Karpas-422 (cell line): Measurements from ENCODE around the gene EPHA3. TPM values are rescaled to one million over a fixed set of nuclear protein-coding genes. Genes with fewer than 3 reads are reported as not detected.

Experiments used
- DNase-seq: peaks from one replicate; pipeline ENCODE4 v3.0.0-alpha.2; 2015
- H2AFZ ChIP-seq: fragments of 200-600 bp; sonication (generic); 2 replicates; pipeline ENCODE4 v1.6.1; 2014; ENCODE audit warnings: antibody characterized with exemption, low read length, mixed read lengths
- H3K27ac ChIP-seq: fragments of 200-600 bp; sonication (generic); 2 replicates; pipeline ENCODE4 v1.5.1; 2014; ENCODE audit warnings: mild to moderate bottlenecking, low read length, moderate library complexity
- H3K27me3 ChIP-seq: fragments of 200-600 bp; sonication (generic); 2 replicates; pipeline ENCODE4 v1.6.1; 2014; ENCODE audit warnings: low read length, mixed read lengths
- H3K36me3 ChIP-seq: fragments of 200-600 bp; sonication (generic); 2 replicates; pipeline ENCODE4 v1.6.1; 2014; ENCODE audit warnings: low read length, mixed read lengths; ENCODE audit not compliant: insufficient read depth
- H3K4me1 ChIP-seq: fragments of 200-600 bp; sonication (generic); 2 replicates; pipeline ENCODE4 v1.6.1; 2014; ENCODE audit warnings: mild to moderate bottlenecking, low read length, mixed read lengths
- H3K4me2 ChIP-seq: fragments of 200-600 bp; sonication (generic); 2 replicates; pipeline ENCODE4 v1.6.1; 2014; ENCODE audit warnings: low read length, low read depth, mild to moderate bottlenecking; ENCODE audit not compliant: poor library complexity, severe bottlenecking
- H3K4me3 ChIP-seq: fragments of 200-600 bp; sonication (generic); 2 replicates; pipeline ENCODE4 v1.5.1; 2014; ENCODE audit warnings: mild to moderate bottlenecking, antibody characterized with exemption, low read length, mixed read lengths
- H3K79me2 ChIP-seq: fragments of 200-600 bp; sonication (generic); 2 replicates; pipeline ENCODE4 v1.6.1; 2014; ENCODE audit warnings: mild to moderate bottlenecking, low read length, mixed read lengths
- H3K9ac ChIP-seq: fragments of 200-600 bp; sonication (generic); 2 replicates; pipeline ENCODE4 v1.6.0; 2014; ENCODE audit warnings: low read length
- H3K9me2 ChIP-seq: fragments of 200-600 bp; sonication (generic), shearing (Covaris generic); replicated peaks from 2 replicates; pipeline ENCODE4 v1.6.0; 2014; ENCODE audit warnings: mild to moderate bottlenecking, low read length, moderate library complexity; ENCODE audit not compliant: insufficient read depth
- H3K9me3 ChIP-seq: fragments of 300-700, 200-600 bp; sonication (generic); 2 replicates; pipeline ENCODE4 v1.6.1; 2014; ENCODE audit warnings: low read length, mixed read lengths
- H4K20me1 ChIP-seq: fragments of 200-600 bp; sonication (generic); 2 replicates; pipeline ENCODE4 v1.6.1; 2014; ENCODE audit warnings: mild to moderate bottlenecking, antibody characterized with exemption, low read length, low read depth; ENCODE audit not compliant: insufficient read depth
- total RNA-seq: library from RNA; depleted of rRNA; stranded (reverse); fragments of >200 nt; shearing (Covaris generic); gene quantifications from 2 replicates; pipeline ENCODE4 v1.2.3, GENCODE V29; 2014; ENCODE audit warnings: low replicate concordance

The EPHA3 gene
- total RNA-seq, 1 experiment from 2014 or later = not detected

DNA sequence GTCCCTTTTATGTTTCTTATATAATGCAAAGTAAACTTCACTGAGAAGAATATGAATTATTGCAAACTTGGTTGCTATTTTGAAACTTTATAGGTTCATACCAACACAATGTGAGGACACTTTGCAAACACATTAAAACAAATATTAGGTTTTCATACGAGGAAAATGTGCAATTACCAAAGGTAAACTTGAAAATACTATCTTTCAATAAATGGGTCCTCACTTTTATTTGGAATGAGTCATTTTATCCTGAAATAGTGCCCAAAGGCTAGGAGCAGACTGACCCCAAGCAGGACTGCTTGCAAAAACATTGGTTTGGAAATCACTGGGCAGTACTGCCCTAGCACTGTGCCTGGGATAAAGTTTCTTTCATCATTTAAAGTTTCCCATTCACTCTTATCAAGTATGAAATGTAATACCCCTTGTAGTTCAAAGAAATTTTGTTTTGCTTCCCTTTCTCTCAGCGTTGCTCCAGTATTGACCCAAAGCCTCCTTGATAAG lies 396.5 kb downstream of the EPHA3 start:
- Histone ChIP-seq H2AFZ (no peak overlapping the region), H4K20me1 (no peaks in the 10 kb centered on the region), H3K4me1 (no peaks in the 10 kb centered on the region), H3K9ac (no peak overlapping the region), H3K36me3 (no peaks in the 10 kb centered on the region), H3K27me3 (no peaks in the 10 kb centered on the region), H3K9me3 (peaks cover 7% of the 10 kb centered on the region; the same call in 1 of the 2 replicates), H3K9me2 (no peaks in the 10 kb centered on the region), H3K79me2 (no peaks in the 10 kb centered on the region), H3K27ac (no peak overlapping the region), H3K4me2 (no peak overlapping the region), H3K4me3 (no peak overlapping the region)
- no peak for DNase-seq

DNA sequence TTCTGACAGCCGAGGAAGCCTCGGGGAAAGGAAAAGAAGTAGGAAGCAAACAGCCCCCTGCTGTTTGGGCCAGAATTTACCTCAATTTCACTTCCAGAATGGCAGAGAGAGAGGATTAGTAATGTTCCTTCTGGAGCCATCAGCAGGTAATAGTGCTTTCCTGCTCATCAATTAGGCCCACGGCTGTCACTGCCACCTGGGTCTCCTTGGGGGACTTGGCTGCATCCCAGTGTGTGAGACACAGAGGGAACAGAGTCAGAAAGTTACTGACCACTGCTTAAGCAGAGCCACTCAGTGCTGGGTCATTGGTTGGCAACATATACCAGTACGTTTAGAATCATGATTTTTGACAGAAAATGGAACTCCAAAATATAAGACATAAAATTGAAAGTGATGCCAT lies 397.0 kb downstream of the EPHA3 start:
- no peaks in the 10 kb centered on the region for H3K27me3 ChIP-seq
- H3K36me3 ChIP-seq = no peaks in the 10 kb centered on the region
- no peak for DNase-seq
- peaks cover 5% of the 10 kb centered on the region; the same call in 1 of the 2 replicates for H3K9me3 ChIP-seq
- no peak overlapping the region for H3K4me3 ChIP-seq
- H3K4me2 ChIP-seq = no peak overlapping the region
- H3K79me2 ChIP-seq = no peaks in the 10 kb centered on the region
- no peaks in the 10 kb centered on the region for H4K20me1 ChIP-seq
- no peaks in the 10 kb centered on the region for H3K9me2 ChIP-seq
- H3K27ac ChIP-seq = no peak overlapping the region
- no peak overlapping the region for H2AFZ ChIP-seq
- H3K9ac ChIP-seq = no peak overlapping the region
- no peaks in the 10 kb centered on the region for H3K4me1 ChIP-seq

DNA sequence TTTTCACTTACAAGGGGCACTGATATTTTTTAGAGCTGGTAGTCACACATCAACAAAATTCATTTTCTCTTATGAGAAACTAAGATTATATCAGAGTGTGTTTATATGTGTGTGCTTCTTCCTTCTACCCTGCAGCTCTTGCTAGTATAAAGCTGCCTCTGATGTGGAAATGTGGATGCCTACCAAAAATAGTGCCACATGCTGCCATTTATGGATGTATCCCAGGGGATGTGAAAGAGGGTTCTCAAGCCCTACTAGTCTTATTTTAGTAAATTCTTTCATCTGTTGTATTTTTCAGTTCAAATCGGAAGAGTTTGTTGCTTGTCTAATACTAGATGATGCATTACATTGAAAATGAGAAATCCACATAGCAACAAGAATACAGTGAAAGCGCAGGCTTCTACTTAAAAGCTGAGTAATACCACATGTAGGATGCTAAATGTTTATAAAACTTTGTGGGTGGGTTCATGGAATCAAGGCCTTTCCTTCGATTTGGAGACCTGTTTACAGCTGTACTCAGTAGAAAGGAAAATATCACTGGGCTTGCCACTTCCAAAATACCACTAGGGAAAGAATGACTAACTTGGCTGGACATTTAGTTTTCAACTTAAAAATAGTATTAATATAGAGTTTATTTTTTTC lies 399.2 kb downstream of the EPHA3 start:
- no peaks in the 10 kb centered on the region for H3K27me3 ChIP-seq
- H3K9me3 ChIP-seq = peaks cover 6% of the 10 kb centered on the region; the same call in 1 of the 2 replicates
- no peak overlapping the region for H2AFZ ChIP-seq
- no peak overlapping the region for H3K27ac ChIP-seq
- no peak overlapping the region for H3K9ac ChIP-seq
- H3K36me3 ChIP-seq = no peaks in the 10 kb centered on the region
- H3K9me2 ChIP-seq = no peaks in the 10 kb centered on the region
- H3K4me2 ChIP-seq = no peak overlapping the region
- no peaks in the 10 kb centered on the region for H3K4me1 ChIP-seq
- no peak overlapping the region for H3K4me3 ChIP-seq
- no peaks in the 10 kb centered on the region for H3K79me2 ChIP-seq
- DNase-seq = no peak
- H4K20me1 ChIP-seq = no peaks in the 10 kb centered on the region

DNA sequence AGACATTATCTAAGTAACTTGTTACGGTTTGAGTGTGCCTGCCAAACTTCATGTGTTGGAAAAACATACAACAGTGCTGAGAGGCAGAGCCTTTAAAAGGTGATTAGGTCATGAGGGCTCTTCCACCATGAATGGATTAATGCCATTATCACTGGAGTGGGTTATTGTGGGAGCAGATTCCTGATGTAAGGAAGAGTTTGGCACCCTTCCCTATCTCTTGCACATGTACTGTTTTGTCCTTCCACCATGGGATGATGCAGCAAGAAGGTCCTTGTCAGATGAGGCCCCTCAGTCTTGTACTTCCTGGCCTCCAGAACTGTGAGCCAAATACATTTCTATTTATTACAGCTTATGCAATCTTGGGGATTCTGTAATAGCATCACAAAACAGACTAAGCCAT lies 413.9 kb downstream of the EPHA3 start:
- Histone ChIP-seq H3K79me2 (no peaks in the 10 kb centered on the region), H3K36me3 (no peaks in the 10 kb centered on the region), H3K4me2 (no peak overlapping the region), H3K4me1 (no peaks in the 10 kb centered on the region), H3K27ac (no peak overlapping the region), H3K4me3 (no peak overlapping the region), H3K9ac (no peak overlapping the region), H3K9me2 (no peaks in the 10 kb centered on the region), H3K27me3 (no peaks in the 10 kb centered on the region), H3K9me3 (peaks cover 7% of the 10 kb centered on the region; the same call in 1 of the 2 replicates), H2AFZ (no peak overlapping the region), H4K20me1 (no peaks in the 10 kb centered on the region)
- no peak for DNase-seq

DNA sequence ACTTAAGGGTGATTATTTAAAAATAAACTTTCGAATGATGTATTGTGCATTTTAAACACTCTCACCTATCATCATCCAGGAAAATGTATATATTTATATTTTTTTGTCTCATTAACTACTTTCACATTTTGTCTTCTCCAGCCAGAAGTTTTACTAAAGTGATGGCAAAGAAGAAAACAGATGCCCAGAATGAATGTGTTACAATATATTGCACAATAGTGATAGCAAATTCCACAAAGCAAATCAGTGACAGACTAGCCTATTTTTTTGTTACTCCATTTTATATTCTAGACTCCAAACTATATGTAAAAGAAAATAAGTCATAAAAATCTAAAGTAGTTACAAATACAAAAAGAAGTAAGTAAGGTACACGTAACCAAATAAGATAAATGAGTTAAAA lies 414.7 kb downstream of the EPHA3 start:
- H2AFZ ChIP-seq = no peak overlapping the region
- H3K4me1 ChIP-seq = no peaks in the 10 kb centered on the region
- no peak overlapping the region for H3K4me2 ChIP-seq
- H3K27me3 ChIP-seq = no peaks in the 10 kb centered on the region
- no peaks in the 10 kb centered on the region for H3K9me2 ChIP-seq
- no peaks in the 10 kb centered on the region for H3K36me3 ChIP-seq
- H3K9ac ChIP-seq = no peak overlapping the region
- no peak overlapping the region for H3K4me3 ChIP-seq
- no peak for DNase-seq
- H4K20me1 ChIP-seq = no peaks in the 10 kb centered on the region
- H3K27ac ChIP-seq = no peak overlapping the region
- no peaks in the 10 kb centered on the region for H3K79me2 ChIP-seq
- peaks cover 7% of the 10 kb centered on the region; the same call in 1 of the 2 replicates for H3K9me3 ChIP-seq

DNA sequence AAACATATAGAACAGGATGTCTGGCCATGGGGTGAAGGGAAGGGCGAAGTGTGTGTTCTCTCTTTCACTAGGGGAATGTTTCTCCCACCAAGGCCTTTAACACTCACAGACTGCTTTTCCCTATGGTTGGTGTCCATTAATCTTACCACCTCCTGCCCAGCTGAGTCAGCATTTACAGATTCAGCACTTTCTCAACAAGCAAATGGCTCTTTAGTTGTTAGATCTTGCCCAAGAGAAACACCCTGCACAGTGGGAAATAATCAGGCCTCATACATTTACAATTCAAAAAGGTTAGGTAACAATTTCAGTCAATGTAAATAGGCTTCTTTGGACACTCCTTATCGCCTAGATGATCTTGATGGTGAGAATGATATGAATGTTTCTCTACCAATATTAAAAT lies 418.2 kb downstream of the EPHA3 start:
- H3K4me2 ChIP-seq = no peak overlapping the region
- H3K9me2 ChIP-seq = no peaks in the 10 kb centered on the region
- H2AFZ ChIP-seq = no peak overlapping the region
- no peaks in the 10 kb centered on the region for H4K20me1 ChIP-seq
- H3K4me1 ChIP-seq = no peaks in the 10 kb centered on the region
- H3K4me3 ChIP-seq = no peak overlapping the region
- peaks cover 7% of the 10 kb centered on the region; the same call in 1 of the 2 replicates for H3K9me3 ChIP-seq
- no peaks in the 10 kb centered on the region for H3K36me3 ChIP-seq
- H3K27me3 ChIP-seq = no peaks in the 10 kb centered on the region
- DNase-seq = no peak
- no peaks in the 10 kb centered on the region for H3K79me2 ChIP-seq
- no peak overlapping the region for H3K27ac ChIP-seq
- no peak overlapping the region for H3K9ac ChIP-seq

DNA sequence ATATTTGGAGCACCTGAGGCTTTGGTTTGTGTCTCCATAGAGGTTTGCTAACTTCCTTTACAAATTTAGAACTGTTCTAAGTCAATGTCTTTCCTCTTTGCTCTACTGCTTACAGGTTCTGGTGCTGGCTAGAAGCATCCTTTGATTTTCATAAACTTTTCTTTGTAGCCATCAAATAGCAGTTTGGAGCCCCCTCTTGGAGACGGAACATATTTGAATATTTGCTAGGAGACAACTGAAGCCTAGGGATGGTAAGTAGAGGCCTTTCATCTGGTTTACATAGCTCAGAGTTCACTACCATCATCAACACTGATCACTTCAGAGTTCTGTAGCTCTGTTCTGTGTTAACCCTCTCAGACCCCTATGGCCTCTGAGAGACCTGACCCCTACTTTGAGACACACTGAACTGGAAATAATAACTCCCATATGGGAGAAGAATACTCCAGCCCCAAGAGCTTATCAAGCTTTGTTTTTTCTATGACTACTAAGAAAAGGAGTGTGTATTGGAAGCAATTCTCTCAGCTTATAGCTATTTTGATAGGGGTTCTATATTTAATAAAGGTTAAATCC lies 420.4 kb downstream of the EPHA3 start:
- Histone ChIP-seq H3K9me3 (0 out of 2 replicates have a peak, but pooled peaks cover 3% of the 10 kb centered on the region), H3K27me3 (no peaks in the 10 kb centered on the region), H4K20me1 (no peaks in the 10 kb centered on the region), H3K27ac (no peak overlapping the region), H3K4me2 (no peak overlapping the region), H3K36me3 (no peaks in the 10 kb centered on the region), H3K79me2 (no peaks in the 10 kb centered on the region), H3K9me2 (no peaks in the 10 kb centered on the region), H3K4me3 (no peak overlapping the region), H3K9ac (no peak overlapping the region), H3K4me1 (no peaks in the 10 kb centered on the region), H2AFZ (no peak overlapping the region)
- DNase-seq = no peak
